GM19372 (cell line): ENCODE results near the gene GIMAP6.
"Not testable (repeated sequence)": the region's sequence is repeated elsewhere in the genome, so short reads cannot be mapped to it uniquely, and the experiment has no call there.

Experiments
- ATAC-seq: cut with Tn5 transposase; IDR thresholded peaks from one replicate; pipeline ENCODE4 v1.9.1; 2021; ENCODE audit warnings: mild to moderate bottlenecking, low read depth, moderate library complexity; ENCODE audit not compliant: unreplicated experiment

Gene GIMAP6

GRCh38 chr7:150631866-150632864, at the start of gene GIMAP6:
Gene GIMAP6 (minus strand): TSS chr7:150632385. CDS start chr7:150630142, 2,243 bp downstream.
- peak; percentile 72 for ATAC-seq

- ATAC-seq = not testable (repeated sequence)
Observed at GRCh38 chr7:150680364-150680763, 48.2 kb upstream of the GIMAP6 start.

- ATAC-seq = not testable (repeated sequence)
Observed at GRCh38 chr7:150678601-150679000, 46.4 kb upstream of the GIMAP6 start.

- not testable (repeated sequence) for ATAC-seq
Observed at GRCh38 chr7:150676854-150677253, 44.7 kb upstream of the GIMAP6 start.

- ATAC-seq = not testable (repeated sequence)
Observed at GRCh38 chr7:150676276-150676675, 44.1 kb upstream of the GIMAP6 start.

- no peak for ATAC-seq
Observed at GRCh38 chr7:150675714-150676113, 43.5 kb upstream of the GIMAP6 start.

GRCh38 chr7:150671798-150672585, 39.8 kb upstream of the GIMAP6 start:
- ATAC-seq = not testable (repeated sequence)

GRCh38 chr7:150668977-150669376, 36.8 kb upstream of the GIMAP6 start:
- ATAC-seq = no peak

GRCh38 chr7:150668472-150668911, 36.3 kb upstream of the GIMAP6 start:
- peak; percentile 70 for ATAC-seq

- ATAC-seq = no peak
Observed at GRCh38 chr7:150666412-150666811, 34.2 kb upstream of the GIMAP6 start.

GRCh38 chr7:150665896-150666295, 33.7 kb upstream of the GIMAP6 start:
- no peak for ATAC-seq

- no peak for ATAC-seq
Observed at GRCh38 chr7:150665089-150665748, 33.0 kb upstream of the GIMAP6 start.

- no peak for ATAC-seq
Observed at GRCh38 chr7:150663802-150664494, 31.8 kb upstream of the GIMAP6 start.

GRCh38 chr7:150662821-150663220, 30.6 kb upstream of the GIMAP6 start:
- ATAC-seq = not testable (repeated sequence)

GRCh38 chr7:150660939-150661613, 28.9 kb upstream of the GIMAP6 start:
- ATAC-seq = no peak

GRCh38 chr7:150657526-150657925, 25.3 kb upstream of the GIMAP6 start:
- ATAC-seq = no peak

- no peak for ATAC-seq
Observed at GRCh38 chr7:150656047-150656446, 23.9 kb upstream of the GIMAP6 start.

- no peak for ATAC-seq
Observed at GRCh38 chr7:150654692-150655091, 22.5 kb upstream of the GIMAP6 start.

- no peak for ATAC-seq
Observed at GRCh38 chr7:150649080-150649385, 16.8 kb upstream of the GIMAP6 start.
